GM18951 (cell line): Measurements from ENCODE around the gene CACNB3.
"Not testable (repeated sequence)": the region's sequence is repeated elsewhere in the genome, so short reads cannot be mapped to it uniquely, and the experiment has no call there.

Experiments used
- POLR2A ChIP-seq: IDR thresholded peaks from 4 replicates; pipeline ENCODE4 v1.6.1; 2011; ENCODE audit warnings: mild to moderate bottlenecking; ENCODE audit not compliant: insufficient read length, insufficient read depth; ENCODE audit errors: extremely low read depth
- in situ Hi-C: fragments of 300-500 bp; cut with MboI; formaldehyde crosslinking; loops from one replicate; pipeline ENCODE4 v1.12.0; 2022; ENCODE audit warnings: low sequenced_read_pairs, mixed read lengths, inconsistent platforms; ENCODE audit not compliant: unreplicated experiment

Gene CACNB3

DNA sequence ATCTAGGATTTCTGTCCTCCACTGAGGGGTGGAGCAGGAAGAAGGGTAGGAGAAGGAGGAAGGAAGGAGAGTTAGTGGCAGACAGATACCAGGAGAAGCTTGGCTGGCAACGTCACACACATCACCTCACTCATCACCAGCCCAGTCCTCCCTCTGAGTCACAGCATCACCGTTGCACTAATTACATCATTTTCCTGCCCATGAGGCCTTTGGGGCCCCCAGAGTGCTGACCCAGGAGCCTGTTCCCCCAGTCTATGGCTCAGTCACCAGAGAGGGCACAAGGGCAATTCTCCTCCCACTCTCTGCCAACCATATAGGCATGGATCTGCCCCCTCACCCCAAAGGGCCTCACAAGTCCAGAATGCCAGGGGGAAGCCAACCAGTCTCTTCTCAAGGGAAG is 42.8 kb downstream of the CACNB3 start:
- in situ Hi-C loops = no loop called here

DNA sequence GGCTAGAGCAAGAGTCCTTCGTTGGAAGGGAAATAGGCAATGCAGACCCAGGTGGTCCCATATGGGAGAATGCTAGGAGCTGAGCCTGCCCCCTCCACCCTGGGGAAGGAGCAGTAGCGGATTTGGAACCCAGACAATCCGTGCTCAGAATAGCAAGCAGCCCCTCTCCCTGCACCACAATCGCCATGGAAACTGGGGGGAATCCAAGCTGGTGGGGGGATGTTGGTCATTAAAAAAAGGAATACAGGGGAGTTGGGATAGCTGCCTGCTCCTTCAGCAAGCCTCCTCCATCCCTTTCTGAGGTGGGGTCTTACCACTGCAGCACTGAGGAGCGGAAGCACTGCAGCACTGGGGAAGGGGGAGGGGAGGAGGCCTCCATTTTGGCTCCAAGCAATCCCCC is 44.5 kb downstream of the CACNB3 start:
- in situ Hi-C loops = no loop called here
- TF ChIP-seq POLR2A = no peak

More for the DNA sequence above, 42.8 kb downstream of the CACNB3 start:
- TF ChIP-seq POLR2A = no peak

DNA sequence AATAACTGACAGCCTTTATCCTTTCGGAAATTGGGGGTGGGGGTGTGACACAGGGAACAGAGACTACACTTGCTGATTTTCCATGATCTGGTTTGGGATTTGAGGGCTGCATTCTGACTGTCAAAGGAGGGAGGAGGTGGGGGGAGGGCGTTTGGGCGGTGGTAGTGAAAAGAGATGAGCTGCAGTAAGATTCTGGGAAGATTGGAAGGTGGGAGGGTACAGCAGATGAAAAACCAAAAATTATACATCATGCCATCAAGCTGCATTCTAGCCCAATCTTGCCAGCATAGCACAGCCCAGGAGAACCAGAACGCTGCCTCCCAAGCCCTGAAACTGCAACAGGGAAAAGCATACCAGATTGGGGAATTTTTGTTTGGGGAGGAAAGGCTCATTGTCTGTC is 45.0 kb downstream of the CACNB3 start:
- in situ Hi-C loops = no loop called here
- no peak for TF ChIP-seq POLR2A

DNA sequence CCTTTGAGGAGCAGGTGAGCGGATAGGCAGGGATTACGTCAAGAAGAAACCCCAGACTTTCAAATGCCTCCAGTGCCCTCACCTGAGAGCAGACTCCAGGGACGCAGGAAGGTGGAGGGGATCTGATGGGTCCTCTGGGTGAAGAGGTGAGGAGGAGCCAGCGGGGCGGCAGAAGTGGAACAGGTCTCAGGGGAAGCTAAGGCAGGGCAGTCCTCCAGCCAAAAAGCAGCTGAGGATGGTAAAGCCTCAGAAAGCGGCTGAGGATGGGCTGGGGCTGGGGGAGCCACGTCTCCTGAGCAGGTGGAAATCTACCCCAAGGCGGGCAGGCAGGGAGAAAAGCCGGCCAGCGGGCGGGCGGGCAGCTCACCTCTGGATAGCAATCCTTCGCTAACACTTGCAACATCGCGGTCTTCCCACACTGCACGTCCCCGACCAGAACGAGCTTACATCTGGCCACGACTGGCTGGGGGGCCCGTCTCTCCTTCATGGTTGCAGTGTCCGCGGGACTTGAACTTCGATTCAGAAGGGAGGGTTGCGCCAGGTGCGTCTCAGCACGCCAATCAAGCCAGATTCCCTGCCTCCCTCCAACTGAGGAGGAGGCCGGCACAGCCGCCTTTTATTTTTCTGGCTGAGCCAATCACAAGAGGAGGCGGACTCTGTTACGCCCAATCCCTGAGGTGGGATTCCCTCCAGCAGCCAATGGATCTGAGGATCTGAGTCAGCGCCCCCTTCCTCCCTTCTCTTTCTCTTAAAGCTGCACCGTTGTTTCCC is 47.2 kb downstream of the CACNB3 start, which contains the start of gene RND1:
Gene RND1 (minus strand): TSS at position 590 of the 771 bp plus-strand sequence. CDS start 103 bp downstream, at position 487.
- TF ChIP-seq POLR2A = peak; percentile 99
- in situ Hi-C loops = no loop called here

DNA sequence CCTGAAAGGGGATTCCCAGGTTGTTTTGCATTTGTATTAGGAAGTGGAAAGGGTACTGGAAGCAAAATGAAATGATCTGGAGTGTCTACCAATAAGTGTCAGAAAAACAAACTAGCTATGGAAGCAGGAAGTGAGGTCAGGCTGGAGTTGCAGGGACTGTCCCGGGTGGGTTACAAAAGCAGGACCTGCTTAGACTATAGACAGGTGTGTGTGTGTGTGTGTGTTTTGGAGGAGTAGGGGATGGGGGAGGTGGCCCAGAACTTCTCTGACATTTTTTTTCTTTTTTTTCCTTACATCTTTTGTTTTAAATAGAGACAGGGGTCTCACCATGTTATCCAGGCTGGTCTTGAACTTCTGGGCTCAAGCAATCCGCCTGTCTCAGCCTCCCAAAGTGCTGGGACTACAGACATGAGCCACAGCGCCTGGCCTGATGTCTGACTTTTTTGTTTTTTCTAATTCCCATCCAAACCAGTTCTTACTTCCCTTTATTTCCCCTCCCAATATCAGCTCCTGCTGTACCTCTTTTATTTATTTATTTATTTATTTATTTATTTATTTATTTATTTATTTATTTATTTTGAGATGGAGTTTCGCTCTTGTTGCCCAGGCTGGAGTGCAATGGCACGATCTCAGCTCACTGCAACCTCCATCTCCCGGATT is 47.9 kb downstream of the CACNB3 start:
- in situ Hi-C loops = no loop called here

DNA sequence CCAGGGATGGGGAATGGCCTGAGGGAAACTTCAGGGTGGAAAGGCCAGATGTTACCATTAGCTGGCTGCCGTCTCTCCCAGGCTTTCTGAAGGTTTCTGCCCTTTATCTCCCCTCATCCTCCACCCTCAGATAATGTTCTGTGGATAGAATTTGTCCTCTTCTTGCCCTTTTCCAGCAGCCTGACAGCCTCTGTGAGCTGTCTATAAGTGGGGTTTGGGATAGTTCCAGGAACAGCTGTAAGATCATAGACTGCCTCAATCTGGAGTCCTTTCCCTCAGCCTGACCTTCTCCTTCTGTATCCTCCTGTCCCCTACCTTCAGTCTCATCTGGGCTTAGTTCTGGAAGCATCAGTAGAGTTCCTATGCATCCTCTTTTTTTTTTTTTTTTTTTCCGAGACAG is 50.2 kb downstream of the CACNB3 start:
- in situ Hi-C loops = no loop called here
- TF ChIP-seq POLR2A = no peak

More for the DNA sequence above, 47.9 kb downstream of the CACNB3 start:
- no peak for TF ChIP-seq POLR2A

DNA sequence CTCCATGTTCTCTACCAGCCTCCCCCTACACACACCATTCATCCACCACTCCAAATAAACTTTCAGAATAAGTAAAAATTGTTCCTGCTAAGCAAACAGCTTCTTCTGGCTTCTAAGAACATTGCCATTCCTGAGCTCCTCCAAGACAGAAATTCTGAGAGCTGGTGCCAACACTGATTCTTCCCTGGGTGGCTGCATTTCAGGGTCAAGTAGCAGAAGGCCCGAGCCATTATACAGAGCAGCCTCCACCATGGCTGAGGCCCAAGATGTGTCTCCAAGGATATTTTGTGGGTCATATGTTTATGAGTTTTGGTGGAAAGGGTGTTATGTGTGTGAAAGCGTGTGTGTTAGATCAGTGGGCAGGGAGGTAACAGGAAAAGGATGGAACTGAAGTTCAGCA is 50.9 kb downstream of the CACNB3 start:
- in situ Hi-C loops = no loop called here
- TF ChIP-seq POLR2A = no peak

DNA sequence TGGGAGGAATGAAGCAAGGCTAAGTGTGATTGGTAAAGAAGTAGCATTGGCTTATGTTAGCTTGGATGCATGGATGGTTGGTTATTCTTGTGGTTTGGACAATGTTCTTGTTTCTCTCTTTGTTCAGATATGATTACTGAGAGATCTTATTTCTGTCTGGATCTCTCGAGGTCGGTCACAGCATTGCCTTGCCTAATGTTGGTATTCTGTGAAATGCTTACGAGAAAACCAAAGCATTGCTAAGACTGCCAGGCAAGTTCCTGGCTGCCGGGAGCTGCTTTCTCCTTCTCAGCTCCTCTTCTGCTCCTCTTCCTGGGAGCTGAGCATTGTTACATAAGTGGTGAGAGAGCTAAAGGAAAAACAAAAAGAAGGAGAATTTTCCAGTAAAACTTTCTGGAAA is 54.8 kb downstream of the CACNB3 start:
- in situ Hi-C loops = no loop called here
- no peak for TF ChIP-seq POLR2A

DNA sequence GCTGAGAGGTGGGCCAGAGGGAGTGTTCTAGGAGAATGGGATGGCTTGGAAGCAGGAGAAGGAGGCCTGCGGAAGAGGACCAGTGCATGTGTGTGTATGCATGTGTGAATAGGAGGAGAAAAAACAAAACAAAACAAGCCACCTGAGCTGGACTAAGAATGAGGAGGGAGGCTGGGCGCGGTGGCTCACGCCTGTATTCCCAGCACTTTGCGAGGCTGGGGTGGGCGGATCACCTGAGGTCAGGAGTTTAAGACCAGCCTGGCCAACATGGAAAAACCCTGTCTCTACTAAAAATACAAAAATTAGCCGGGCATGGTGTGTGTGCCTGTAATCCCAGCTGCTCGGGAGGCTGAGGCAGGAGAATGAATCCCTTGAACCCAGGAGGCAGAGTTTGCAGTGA is 55.2 kb downstream of the CACNB3 start:
- in situ Hi-C loops = not testable (repeated sequence)

DNA sequence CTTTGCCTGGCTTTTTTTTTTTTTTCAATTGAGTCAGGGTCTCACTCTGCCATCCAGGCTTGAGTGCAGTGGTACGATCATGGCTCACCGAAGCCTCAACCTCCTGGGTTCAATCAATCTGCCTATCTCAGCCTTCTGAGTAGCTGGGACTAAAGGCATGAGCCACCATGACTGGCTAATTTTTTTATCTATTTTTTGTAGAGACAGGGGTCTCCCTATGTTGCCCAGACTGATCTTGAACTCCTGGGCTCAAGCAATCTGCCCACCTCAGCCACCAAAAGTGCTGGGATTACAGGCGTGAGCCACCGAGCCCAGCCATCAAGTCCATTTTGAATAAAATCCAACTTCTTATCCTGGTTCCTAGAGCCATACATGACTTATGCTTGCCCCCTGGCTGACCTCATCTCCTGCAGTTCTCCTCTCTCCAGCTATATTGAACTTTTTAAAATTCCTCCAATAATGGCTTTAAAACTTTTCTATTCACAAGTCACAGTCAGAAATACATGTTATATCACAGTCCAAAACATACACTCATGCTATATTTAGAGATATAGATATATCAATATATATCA is 57.7 kb downstream of the CACNB3 start:
- no peak for TF ChIP-seq POLR2A
- in situ Hi-C loops = no loop called here
